NCI-H1694 (cell line): Measurements from ENCODE around the gene ZNF568.

ENCODE experiments used
- DNase-seq: peaks from one replicate; lab custom pipeline; 2025; lab: John Stamatoyannopoulos, UW

ZNF568 gene

GRCh38 chr19:36999313-36999712 is 83.2 kb downstream of the ZNF568 start:
- DNase-seq = no peak

DNA sequence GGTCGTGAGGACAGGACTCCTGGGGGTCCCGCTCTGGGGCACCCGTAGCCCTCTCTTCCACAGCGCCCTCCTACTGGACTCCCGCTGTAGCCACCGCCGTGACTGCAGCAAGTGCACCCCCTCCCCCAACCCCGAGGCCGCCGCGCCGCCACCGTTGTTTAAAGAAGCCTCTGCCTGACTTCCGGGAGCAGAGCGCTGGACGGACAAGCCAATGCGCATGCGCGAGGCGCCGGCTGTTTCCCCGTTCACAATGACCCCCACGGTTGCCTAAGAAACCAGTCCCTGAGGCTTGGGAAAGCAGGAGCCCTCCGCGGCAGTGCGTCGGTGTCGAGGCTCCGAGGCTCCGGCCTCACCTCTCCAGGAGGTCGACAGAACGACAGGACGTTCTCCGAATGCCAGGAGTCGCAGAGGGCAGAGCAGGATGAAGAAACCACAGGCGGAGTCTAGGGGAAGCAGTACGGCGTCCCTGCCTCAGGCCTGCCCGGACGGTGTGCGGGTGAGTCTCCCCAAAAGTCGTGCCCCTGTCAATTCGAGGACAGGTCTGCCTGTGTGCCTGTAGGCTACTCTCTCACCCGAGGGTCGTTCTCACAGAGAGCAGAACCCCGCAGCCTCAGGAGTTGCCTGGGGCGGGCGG is 91.6 kb downstream of the ZNF568 start:
- DNase-seq = no peak

- DNase-seq = no peak
Measured at GRCh38 chr19:37009871-37010270, 93.7 kb downstream of the ZNF568 start.

DNA sequence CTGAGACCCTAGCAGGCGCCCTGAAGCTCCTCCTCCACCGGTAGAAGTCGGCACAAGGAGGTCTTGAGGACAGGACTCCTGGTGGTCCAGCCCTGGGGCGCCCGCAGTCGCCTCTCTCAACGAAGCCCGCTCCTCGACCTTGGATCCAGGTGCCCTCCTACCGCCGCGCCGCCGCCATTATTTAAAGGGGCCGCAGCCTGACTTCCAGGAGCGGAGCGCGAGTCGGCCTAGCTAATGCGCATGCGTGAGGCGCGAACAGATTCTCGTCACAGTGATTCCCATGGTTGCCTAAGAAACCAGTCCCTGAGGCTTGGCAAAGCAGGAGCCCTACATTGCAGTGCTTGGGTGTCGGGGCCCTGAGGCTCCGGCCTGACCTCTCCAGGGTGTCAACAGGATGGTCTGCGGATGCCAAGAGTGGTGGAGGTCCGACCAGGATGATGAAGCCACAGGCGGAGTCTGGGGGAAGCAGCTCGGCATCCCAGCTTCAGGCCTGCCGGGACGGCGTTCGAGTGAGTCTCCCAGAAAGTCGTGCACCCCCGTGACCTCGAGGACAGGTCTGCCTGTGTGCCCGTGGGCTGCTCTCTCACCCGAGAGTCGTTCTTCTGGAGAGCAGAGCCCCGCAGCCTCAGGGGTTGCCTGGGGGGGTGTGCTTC is 96.1 kb downstream of the ZNF568 start:
- no peak for DNase-seq

DNA sequence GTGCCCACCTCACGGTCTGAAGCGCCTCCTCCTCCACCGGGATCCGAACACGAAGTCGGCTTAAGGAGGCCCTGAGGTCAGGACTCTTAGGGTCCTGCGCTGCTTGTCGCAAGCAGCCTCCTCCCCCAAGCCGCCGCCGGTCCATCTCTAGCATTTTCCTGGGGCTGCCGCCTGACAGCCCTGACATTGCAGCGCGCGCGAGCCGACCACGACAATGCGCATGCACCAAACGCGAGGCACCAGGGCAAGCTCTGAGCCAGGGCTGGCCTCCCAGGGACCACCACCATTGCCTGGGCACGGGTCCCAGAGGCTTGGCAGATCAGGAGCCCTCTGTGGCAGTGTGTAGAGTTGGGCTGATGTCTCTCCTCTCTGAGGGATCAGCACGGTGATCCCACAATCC is 98.3 kb downstream of the ZNF568 start:
- no peak for DNase-seq

DNA sequence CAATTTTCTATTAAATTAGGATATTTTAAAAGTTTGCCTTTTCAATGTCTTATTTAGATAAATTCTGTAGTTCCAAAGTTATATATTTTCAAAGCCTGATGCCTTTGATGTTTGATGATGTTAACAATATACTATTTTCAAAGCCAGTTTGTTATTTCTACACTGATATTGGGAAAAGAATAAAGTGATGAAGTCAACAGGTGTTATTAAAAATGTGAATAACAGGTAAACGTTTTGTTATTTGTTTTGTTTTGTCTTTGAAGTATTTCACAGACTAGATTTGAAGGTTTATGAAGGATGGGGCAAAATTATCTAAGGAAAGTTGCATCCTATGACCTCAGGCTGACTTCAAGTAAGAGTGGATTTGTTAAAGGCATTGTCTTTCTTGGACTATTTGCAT is 129.0 kb downstream of the ZNF568 start:
- no peak for DNase-seq
